ENCODE data around the gene ARHGAP45.
"Not testable (repeated sequence)": the region's sequence is repeated elsewhere in the genome, so short reads cannot be mapped to it uniquely, and the experiment has no call there.

The ARHGAP45 gene

GRCh38 chr19:1106841-1107660, 40.1 kb downstream of the ARHGAP45 start:
- DNase-seq, result no peak

GRCh38 chr19:1107661-1108261, 40.8 kb downstream of the ARHGAP45 start:
- DNase-seq, result no peak

- no peak for DNase-seq
Observed at GRCh38 chr19:1108291-1109031, 41.5 kb downstream of the ARHGAP45 start.

- DNase-seq, result no peak
Observed at GRCh38 chr19:1109032-1109551, 42.1 kb downstream of the ARHGAP45 start.

- no peak for DNase-seq
Observed at GRCh38 chr19:1109697-1110671, 43.0 kb downstream of the ARHGAP45 start.

- no peak for DNase-seq
Observed at GRCh38 chr19:1110809-1111640, 44.1 kb downstream of the ARHGAP45 start.

DNA sequence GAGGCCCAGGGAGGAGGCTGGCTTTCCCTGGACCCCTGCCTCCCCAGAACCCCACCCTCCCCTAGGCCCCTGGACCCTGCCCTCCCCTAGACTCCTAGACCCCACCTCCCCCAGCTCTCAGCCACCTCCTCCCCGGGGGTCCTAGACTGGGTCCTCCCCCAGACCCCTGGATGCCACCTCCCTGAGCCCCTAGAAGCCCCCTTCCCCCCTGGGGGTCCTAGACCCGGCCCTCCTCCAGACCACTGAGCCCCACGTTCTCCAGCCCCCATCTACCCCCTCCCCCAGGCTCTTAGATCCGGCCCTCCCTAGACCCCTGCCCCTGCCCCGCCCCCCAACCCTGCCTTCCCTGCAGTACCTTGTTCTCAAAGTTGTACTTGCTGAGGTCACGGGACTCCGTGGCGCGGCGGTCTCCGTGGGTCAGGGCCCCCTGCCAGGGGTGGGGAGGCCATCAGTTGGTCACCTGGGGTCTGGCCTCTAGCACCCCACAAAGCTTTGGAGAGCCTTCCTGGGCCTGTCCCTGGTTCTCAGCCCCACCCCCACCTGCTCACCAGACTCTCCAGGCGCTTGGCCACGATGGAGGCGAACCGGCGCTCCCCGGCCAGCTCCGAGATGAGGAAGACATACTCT, 44.8 kb downstream of the ARHGAP45 start:
- DNase-seq, result no peak

DNA sequence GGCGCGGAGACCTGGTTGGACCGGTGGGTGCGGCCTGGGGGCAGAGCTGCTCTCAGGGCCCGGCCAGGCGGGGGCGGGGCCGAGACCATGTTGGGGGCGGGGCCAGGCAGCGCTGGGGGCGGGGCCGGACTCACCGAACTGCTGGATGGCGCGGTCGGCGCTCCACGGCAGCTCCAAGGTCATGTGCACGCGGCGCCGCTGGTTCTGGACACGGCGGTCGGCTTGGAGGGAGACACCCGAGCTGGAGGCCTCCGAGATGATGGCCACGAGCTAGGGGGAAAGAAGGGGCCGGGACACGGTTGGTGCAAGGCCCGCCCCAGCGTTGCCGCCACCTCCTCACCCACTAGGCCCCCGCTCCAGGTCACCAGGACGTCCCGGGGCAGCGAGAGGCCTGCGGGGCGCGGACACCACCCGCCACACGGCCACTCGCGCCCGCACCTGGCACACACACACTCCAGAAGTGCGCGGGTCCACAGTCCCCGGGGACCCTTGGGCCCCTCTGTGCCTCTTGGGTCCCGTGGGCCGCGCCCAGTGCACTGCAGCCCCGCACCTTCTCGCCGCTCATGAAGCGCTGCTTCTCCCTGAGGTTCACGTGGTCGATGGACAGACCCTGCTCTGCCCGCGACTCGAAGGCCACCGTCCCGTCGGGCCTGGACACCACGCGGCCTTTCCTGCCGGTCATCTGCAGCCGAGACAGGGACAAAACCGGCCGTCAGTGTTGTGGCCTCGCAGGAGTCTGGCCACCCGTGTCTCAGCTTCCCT, 45.5 kb downstream of the ARHGAP45 start:
- DNase-seq, result no peak

DNA sequence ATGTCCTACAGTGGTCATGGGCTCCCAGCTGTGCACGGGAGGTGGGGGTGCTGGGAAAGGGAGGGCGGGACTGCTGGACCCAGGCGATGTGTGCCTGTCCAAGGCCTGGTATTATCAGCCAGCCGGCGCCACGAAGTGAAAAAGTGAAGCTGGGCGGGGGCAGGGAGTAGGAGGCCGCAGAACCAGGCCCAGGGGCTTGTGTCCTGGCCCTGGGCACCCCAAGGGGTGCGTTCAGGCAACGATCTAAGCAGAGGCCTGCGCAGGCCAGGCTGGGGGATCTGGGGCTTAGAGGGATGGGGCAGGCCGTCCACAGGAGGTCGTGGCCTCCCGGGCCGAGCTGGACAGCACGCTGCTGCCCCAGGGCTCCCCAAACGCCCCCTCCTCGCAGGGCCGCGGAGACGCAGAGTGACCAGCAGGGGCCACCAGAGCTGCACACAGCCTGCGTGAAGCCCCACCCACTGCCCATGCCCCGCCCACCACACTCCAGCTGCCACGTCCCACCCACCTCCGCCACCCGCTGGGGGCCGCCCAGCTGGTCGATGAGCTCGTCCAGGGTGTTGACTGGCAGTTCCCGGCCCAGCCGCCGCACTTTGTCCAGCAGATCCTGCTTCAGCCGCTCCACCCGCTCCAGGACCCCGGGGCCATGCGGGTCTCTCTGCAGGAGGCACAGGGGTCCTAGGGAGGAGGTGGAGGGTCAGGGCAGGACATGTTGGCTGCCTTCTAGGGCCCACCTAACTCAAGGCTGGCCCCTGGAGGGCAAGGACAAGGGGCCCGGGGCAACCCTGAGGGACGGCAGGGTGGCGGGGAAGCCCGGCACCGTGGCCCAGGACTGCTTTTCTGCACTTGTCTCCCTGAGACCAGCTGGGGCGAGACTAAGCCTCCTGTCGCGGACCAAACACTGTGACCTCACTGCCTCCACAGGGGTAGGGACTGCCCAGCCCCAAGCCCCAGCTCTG, 46.3 kb downstream of the ARHGAP45 start:
- DNase-seq, result peak; percentile 39

DNA sequence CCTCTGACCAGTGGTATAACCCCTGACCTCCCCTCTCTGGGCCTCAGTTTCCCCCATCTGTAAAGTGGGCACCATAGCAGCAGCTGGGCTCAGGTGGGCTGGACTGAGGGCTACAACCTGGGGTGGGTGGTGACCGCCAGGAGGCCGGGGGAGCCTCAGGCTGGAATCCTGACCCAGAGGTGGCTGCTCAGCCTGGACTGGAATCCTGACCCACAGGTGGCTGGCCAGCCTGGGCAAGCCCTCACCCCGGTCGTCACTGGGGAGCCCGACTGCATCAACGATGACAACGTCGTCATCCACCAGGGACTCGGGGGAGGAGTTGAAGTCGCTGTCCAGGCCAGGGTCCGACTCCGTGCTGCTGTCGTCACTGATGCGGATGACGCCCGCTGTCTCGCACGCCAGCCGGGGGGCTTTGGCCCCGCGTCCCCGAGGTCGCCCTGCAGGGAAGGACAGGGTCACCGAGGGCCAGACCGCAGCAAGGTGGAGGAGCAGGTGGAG, 47.1 kb downstream of the ARHGAP45 start:
- DNase-seq, result no peak

- DNase-seq, result not testable (repeated sequence)
Observed at GRCh38 chr19:1114728-1115127, 47.8 kb downstream of the ARHGAP45 start.

DNA sequence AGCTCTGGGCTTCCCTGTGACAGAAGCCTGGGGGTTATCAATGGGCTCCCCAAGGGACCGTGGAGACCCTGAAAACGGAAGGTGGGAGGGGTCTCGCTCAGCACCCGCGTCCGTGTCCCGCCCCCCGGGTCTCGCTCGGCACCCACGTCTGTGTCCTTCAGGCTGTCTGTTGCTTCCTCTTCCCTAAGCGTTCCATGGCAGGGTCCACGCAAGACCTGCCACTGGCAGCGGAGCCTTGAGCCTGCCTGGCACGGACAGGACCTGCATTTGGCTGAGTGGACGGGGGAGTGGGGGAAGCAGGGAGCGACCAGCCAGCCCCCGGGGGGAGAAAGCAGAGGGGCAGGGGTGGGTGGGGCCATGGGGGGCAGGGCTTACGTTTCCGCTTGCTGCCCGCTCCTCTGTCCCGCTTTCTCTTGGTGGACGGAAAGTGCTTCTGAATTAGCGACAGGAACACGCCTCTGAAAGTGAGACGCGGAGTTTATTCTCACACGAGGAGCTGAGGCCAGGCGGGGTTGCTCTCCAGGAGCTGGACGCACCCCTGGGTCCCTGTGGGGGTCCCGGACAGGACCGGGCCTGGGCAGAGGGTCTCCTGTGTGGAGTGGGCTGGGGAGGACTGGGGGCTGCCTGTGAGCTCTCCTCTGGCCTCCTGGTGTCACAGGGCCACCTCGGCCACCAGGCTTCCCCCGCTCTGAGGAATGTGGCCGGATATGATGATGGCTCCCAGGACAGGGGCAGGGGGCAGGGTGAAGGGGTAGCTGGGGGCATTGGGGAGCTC, 48.9 kb downstream of the ARHGAP45 start:
- DNase-seq, result no peak

DNA sequence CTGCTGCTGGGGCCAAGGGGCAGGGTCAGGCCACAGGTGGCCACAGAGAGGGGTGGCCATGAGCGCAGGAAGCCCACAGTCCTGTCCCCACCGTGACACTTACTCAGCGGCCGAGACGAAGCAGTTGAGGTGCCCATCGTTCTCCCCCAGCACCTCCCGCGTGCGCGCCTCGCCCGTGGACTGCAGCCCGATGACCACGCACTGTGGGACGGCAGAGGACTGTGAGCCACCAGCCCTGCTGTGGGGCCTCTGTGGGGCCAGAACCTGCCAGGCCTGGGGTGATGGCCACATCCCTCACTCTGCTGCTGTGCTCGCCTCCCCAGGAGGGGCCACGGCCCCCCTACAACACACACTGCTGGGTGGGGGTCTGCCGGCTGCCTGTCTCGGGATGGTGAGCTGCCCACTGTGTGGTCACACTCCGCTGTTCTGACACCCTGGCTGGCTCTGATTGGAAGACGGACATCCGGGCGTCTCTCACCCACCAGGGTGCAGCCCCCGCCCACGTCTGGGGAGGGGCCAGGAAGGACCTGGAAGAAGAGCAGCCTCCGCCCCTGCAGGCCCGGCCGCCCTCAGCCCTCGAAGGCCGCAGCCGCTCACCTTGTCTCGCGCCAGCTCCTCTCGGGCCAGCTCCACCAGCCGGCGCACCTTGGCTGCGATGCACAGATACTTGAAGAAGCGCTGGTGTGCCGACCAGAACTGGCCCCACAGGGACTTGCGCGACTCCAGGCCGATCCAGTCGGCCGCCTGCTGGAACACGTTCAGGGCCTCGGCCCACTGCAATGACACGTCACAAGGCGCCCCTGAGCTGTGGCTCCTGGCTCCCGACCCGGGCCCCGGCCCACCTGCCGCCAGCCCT, 50.0 kb downstream of the ARHGAP45 start:
- no peak for DNase-seq

DNA sequence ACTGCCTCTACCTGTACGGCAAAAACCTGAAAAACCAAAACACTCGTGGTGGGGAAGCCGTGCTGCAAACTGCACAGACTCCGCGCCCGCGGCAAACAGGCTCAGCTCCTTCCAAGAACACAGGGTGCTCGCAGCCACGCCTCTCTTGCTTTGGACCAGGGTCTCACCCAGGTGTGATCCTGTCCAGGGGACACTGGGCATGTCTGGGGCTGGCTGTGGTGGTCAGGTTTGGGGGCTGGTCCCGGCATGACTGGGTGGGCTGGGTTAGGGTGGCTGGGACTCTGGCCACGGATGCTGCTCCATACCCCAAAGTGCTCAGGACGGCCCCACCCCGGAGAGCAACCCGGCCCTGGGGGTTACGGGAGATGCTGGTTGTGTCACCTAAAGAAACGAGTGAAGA, 50.7 kb downstream of the ARHGAP45 start:
- no peak for DNase-seq

DNA sequence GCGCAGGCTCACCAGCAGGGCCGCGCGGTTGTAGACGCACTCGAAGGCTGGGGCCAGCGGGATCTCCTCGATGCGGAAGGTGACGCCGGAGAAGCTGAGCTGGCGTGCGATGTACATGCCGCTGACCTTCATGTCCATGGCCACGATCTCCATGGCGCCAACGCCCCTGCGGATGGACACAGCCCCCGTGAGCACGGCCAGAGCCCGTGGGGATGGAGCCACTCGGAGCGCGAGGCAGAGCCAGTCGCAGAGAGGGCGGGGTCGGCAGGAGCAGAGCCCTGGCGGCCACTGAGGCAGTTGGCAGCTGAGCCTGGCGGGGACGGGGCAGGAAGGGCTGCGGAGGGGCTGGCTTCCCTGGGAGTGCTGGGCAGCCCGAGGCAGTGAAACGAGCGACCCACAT, 52.0 kb downstream of the ARHGAP45 start:
- no peak for DNase-seq

GRCh38 chr19:1119475-1120217, 52.7 kb downstream of the ARHGAP45 start:
- DNase-seq, result no peak
